ENCODE measurements around the gene IRS1.

IRS1 gene

GRCh38 chr2:226798422-226799210 is 1.0 kb downstream of the IRS1 start:
- H3K4me3 ChIP-seq (ENCODE audit: low read depth, low read length): peak overlapping the region; percentile 58
- TF ChIP-seq, protein P1, sequence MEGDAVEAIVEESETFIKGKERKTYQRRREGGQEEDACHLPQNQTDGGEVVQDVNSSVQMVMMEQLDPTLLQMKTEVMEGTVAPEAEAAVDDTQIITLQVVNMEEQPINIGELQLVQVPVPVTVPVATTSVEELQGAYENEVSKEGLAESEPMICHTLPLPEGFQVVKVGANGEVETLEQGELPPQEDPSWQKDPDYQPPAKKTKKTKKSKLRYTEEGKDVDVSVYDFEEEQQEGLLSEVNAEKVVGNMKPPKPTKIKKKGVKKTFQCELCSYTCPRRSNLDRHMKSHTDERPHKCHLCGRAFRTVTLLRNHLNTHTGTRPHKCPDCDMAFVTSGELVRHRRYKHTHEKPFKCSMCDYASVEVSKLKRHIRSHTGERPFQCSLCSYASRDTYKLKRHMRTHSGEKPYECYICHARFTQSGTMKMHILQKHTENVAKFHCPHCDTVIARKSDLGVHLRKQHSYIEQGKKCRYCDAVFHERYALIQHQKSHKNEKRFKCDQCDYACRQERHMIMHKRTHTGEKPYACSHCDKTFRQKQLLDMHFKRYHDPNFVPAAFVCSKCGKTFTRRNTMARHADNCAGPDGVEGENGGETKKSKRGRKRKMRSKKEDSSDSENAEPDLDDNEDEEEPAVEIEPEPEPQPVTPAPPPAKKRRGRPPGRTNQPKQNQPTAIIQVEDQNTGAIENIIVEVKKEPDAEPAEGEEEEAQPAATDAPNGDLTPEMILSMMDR (IDR thresholded peaks at IDR 0.05; ENCODE audit: borderline replicate concordance, insufficient read depth, low read depth, low read length): peak; percentile 27; the same call in 1 of the 2 replicates

DNA sequence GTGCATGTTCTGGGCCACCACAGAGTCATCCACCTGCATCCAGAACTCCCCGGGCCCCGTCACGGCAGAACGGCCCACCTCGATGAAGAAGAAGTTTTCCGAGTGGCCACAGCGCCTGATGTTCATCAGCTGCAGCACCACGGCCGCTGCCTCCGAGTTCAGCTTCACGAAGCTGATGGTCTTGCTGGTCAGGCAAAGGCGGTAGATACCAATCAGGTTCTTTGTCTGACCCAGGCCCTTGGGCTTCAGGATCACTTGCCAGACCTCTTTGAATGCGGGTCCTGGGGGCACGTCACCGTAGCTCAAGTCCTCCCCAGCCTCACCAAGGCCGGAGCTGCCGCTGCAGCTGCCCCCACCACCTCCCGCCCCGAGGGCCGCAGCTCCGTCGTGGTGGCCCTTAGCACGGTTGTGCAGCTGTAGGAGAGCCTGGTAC is 1.6 kb downstream of the IRS1 start:
- H3K4me3 ChIP-seq (ENCODE audit: low read depth, low read length): no peak overlapping the region
- TF ChIP-seq, protein P1 (IDR thresholded peaks at IDR 0.05; ENCODE audit: borderline replicate concordance, insufficient read depth, low read depth, low read length): no peak

GRCh38 chr2:226797289-226797988 is 2.2 kb downstream of the IRS1 start:
- no peak overlapping the region for H3K4me3 ChIP-seq (ENCODE audit: low read depth, low read length)
- TF ChIP-seq, protein P1 (IDR thresholded peaks at IDR 0.05; ENCODE audit: borderline replicate concordance, insufficient read depth, low read depth, low read length): no peak

DNA sequence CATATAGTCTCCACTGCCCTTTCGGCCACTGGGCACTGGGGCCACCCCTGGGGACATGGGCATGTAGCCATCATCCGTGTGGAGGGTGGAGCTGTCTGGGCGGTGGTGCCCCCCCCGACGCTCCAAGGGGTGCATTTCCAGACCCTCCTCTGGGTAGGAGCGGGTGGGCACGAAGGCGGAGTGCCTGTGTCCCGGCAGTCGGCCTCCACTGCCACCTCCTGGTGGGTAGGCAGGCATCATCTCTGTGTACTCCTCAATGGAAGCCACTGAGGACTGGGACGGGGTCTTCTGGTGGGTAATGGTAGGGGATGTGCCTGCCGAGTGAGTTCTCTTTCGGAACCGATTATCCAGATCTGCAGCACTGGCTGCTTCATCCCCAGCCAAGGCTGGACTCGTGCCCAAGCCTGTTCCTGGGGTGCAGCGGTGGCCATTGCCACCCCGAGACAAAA is 2.8 kb downstream of the IRS1 start:
- H3K4me3 ChIP-seq (ENCODE audit: low read depth, low read length): no peak overlapping the region
- TF ChIP-seq, protein P1 (IDR thresholded peaks at IDR 0.05; ENCODE audit: borderline replicate concordance, insufficient read depth, low read depth, low read length): peak; percentile 56

- no peak overlapping the region for H3K4me3 ChIP-seq (ENCODE audit: low read depth, low read length)
Observed at GRCh38 chr2:226796012-226796839, 3.4 kb downstream of the IRS1 start.

GRCh38 chr2:226795281-226796011 is 4.2 kb downstream of the IRS1 start:
- TF ChIP-seq, protein P1 (IDR thresholded peaks at IDR 0.05; ENCODE audit: borderline replicate concordance, insufficient read depth, low read depth, low read length): no peak
- no peak overlapping the region for H3K4me3 ChIP-seq (ENCODE audit: low read depth, low read length)

More at GRCh38 chr2:226796012-226796839, 3.4 kb downstream of the IRS1 start:
- TF ChIP-seq, protein P1 (IDR thresholded peaks at IDR 0.05; ENCODE audit: borderline replicate concordance, insufficient read depth, low read depth, low read length): no peak
